ENCODE data around the gene USP33. TPM values are rescaled to one million over a fixed set of nuclear protein-coding genes. Genes with fewer than 3 reads are reported as not detected.

USP33 gene
- total and polyA plus RNA-seq, 2 of the 13 experiments (the other 11 are each of a cell fraction or from before 2014, with no cell fraction given): 32.0 to 49.1 TPM

DNA sequence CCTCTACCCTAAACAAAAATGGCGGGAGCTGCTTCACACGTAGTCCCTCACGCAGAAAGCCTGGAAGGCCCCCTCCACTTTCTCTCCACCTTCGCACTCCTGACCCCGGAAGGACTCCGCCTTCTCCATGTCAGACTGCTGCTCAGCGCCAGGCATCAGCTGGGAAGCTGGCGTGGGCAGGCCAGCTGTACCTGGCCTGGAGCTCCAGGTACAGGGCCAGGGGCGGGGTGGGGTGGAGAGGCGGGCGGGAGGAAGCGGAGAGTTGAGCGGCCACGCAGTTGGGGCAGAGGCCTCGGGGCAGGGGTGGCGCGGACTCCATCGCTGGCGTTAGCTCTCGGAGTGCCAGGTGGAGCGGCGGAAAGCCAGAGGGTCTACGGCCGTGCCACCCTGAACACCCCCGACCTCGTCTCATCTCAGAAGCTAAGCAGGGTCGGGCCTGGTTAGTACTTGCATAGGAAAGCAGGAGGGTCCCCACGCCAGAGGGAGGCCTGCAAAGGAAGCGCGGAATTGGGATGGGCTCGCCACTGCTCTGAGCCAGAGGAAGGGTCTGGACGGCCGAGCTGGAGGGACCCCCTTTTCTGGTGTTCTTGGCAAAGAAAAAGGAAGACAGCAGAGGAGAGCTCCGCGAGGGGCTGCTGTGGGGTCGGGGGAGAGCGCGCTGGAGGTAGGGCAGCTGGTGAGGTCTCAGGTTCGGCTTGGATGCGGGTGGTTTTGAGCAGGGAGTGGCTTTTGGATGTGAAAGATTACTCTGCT lies 20.1 kb upstream of the USP33 start, which contains the start of gene MIGA1 (continued):
- TF ChIP-seq, protein P1, sequence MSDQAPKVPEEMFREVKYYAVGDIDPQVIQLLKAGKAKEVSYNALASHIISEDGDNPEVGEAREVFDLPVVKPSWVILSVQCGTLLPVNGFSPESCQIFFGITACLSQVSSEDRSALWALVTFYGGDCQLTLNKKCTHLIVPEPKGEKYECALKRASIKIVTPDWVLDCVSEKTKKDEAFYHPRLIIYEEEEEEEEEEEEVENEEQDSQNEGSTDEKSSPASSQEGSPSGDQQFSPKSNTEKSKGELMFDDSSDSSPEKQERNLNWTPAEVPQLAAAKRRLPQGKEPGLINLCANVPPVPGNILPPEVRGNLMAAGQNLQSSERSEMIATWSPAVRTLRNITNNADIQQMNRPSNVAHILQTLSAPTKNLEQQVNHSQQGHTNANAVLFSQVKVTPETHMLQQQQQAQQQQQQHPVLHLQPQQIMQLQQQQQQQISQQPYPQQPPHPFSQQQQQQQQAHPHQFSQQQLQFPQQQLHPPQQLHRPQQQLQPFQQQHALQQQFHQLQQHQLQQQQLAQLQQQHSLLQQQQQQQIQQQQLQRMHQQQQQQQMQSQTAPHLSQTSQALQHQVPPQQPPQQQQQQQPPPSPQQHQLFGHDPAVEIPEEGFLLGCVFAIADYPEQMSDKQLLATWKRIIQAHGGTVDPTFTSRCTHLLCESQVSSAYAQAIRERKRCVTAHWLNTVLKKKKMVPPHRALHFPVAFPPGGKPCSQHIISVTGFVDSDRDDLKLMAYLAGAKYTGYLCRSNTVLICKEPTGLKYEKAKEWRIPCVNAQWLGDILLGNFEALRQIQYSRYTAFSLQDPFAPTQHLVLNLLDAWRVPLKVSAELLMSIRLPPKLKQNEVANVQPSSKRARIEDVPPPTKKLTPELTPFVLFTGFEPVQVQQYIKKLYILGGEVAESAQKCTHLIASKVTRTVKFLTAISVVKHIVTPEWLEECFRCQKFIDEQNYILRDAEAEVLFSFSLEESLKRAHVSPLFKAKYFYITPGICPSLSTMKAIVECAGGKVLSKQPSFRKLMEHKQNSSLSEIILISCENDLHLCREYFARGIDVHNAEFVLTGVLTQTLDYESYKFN (CRISPR knock-in tag; conservative IDR thresholded peaks at IDR 0.05): no peak
- TF ChIP-seq ZNF562 (CRISPR knock-in tag; IDR thresholded peaks at IDR 0.05; ENCODE audit: borderline replicate concordance) (no peak), SMAD1 (CRISPR knock-in tag; IDR thresholded peaks at IDR 0.05; ENCODE audit: borderline replicate concordance, low read depth) (no peak), ZBTB3 (CRISPR knock-in tag; IDR thresholded peaks at IDR 0.05; ENCODE audit: borderline replicate concordance, low read depth) (no peak), TGIF2 (CRISPR knock-in tag; IDR thresholded peaks at IDR 0.05) (peak; percentile 86; the same call in 1 of the 2 replicates), HCFC1 (IDR thresholded peaks at IDR 0.05; ENCODE audit: low read depth, low read length) (peak; percentile 74), ZNF83 (CRISPR knock-in tag; IDR thresholded peaks at IDR 0.05; ENCODE audit: borderline replicate concordance) (no peak; the same call in 1 of the 2 replicates)
- TF ChIP-seq, protein P2, sequence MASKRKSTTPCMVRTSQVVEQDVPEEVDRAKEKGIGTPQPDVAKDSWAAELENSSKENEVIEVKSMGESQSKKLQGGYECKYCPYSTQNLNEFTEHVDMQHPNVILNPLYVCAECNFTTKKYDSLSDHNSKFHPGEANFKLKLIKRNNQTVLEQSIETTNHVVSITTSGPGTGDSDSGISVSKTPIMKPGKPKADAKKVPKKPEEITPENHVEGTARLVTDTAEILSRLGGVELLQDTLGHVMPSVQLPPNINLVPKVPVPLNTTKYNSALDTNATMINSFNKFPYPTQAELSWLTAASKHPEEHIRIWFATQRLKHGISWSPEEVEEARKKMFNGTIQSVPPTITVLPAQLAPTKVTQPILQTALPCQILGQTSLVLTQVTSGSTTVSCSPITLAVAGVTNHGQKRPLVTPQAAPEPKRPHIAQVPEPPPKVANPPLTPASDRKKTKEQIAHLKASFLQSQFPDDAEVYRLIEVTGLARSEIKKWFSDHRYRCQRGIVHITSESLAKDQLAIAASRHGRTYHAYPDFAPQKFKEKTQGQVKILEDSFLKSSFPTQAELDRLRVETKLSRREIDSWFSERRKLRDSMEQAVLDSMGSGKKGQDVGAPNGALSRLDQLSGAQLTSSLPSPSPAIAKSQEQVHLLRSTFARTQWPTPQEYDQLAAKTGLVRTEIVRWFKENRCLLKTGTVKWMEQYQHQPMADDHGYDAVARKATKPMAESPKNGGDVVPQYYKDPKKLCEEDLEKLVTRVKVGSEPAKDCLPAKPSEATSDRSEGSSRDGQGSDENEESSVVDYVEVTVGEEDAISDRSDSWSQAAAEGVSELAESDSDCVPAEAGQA (IDR thresholded peaks at IDR 0.05; ENCODE audit: low read depth): peak; percentile 97
- TF ChIP-seq, protein P2 (CRISPR knock-in tag; IDR thresholded peaks at IDR 0.05; ENCODE audit: borderline replicate concordance): no peak
- TF ChIP-seq, protein P3, sequence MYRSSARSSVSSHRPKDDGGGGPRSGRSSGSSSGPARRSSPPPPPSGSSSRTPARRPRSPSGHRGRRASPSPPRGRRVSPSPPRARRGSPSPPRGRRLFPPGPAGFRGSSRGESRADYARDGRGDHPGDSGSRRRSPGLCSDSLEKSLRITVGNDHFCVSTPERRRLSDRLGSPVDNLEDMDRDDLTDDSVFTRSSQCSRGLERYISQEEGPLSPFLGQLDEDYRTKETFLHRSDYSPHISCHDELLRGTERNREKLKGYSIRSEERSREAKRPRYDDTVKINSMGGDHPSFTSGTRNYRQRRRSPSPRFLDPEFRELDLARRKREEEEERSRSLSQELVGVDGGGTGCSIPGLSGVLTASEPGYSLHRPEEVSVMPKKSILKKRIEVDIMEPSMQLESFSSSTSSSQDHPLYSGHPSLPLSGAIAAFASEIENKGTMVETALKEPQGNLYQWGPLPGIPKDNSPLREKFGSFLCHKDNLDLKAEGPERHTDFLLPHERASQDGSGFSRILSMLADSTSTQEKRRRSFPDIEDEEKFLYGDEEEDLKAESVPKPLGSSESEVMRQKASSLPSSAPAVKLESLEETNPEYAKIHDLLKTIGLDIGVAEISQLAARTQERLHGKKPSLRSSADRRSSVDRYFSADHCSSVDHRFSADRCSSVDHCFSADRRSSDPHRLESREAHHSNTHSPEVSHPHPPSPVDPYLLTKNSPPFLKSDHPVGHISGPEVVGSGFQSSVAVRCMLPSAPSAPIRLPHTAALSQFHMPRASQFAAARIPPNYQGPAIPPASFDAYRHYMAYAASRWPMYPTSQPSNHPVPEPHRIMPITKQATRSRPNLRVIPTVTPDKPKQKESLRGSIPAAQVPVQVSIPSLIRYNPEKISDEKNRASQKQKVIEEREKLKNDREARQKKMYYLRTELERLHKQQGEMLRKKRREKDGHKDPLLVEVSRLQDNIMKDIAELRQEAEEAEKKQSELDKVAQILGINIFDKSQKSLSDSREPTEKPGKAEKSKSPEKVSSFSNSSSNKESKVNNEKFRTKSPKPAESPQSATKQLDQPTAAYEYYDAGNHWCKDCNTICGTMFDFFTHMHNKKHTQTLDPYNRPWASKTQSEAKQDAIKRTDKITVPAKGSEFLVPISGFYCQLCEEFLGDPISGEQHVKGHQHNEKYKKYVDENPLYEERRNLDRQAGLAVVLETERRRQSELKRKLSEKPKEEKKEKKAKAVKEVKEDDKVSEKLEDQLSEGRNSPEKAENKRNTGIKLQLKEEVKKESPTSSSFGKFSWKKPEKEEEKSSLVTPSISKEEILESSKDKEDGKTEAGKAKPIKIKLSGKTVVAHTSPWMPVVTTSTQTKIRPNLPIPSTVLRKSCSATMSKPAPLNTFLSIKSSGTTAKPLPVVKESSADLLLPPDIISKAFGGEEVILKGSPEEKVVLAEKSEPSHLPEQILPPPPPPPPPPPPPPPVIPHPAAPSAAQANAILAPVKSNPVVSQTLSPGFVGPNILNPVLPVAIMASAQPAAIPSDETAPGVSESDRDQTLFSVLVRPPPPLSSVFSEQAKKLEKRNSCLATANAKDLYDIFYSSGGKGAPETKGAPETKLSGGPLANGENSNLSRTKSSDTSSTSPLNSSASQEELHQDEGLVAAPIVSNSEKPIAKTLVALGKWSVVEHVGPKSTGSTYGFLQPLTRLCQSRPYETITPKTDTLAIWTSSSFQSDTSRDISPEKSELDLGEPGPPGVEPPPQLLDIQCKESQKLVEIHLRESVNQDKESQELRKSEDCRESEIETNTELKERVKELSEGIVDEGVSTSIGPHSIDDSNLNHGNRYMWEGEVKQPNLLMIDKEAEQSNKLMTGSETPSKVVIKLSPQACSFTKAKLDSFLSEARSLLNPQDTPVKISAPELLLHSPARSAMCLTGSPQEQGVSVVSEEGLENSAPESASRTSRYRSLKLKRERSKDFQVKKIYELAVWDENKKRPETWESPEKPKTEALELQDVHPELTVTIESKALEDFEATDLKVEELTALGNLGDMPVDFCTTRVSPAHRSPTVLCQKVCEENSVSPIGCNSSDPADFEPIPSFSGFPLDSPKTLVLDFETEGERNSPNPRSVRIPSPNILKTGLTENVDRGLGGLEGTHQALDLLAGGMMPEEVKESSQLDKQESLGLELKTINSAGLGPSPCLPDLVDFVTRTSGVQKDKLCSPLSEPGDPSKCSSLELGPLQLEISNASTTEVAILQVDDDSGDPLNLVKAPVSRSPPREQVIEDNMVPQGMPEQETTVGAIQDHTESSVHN (CRISPR knock-in tag; IDR thresholded peaks at IDR 0.05): no peak
